ENCODE data around the gene CRYBA2. TPM values are rescaled to one million over a fixed set of nuclear protein-coding genes. Genes with fewer than 3 reads are reported as not detected.

Gene CRYBA2
- total RNA-seq, 2 experiments from 2014 or later, result not detected

- Mint-ChIP-seq H3K9me3 (no peaks in the 10 kb centered on the region), H3K27ac (no peak overlapping the region), H3K4me3 (no peak overlapping the region), H3K36me3 (ENCODE audit: low read depth) (peaks cover 4% of the 10 kb centered on the region), H3K27me3 (peaks cover 74% of the 10 kb centered on the region), H3K4me1 (peaks cover 19% of the 10 kb centered on the region)
- POLR2A ChIA-PET, result interaction anchor here (0.8 kb wide), 1 partner anchor 23 kb away, joined by 3 read pairs; the partner anchor contains the start of gene CDK5R2
- CTCF ChIA-PET, result interaction anchor here (1.0 to 3.2 kb wide), 6 partner anchors 8 to 128 kb away, joined by 3 to 51 read pairs (median 6); partner anchors contain the start of gene CRYBA2
- no peak for DNase-seq
Measured at GRCh38 chr2:218982586-218983262, 10.5 kb downstream of the CRYBA2 start.

- no peak for DNase-seq
- H3K27ac Mint-ChIP-seq, result no peak overlapping the region
- POLR2A ChIA-PET, result interaction anchor here (0.8 to 1.3 kb wide), 2 partner anchors 20 to 23 kb away, joined by 3 to 4 read pairs; partner anchors contain the start of gene CDK5R2
- H3K36me3 Mint-ChIP-seq (ENCODE audit: low read depth), result peaks cover 4% of the 10 kb centered on the region
- CTCF ChIA-PET, result interaction anchor here (0.9 to 3.2 kb wide), 8 partner anchors 9 to 173 kb away, joined by 3 to 51 read pairs (median 4); partner anchors contain the start of gene CRYBA2
- no peak overlapping the region for H3K4me3 Mint-ChIP-seq
- no peaks in the 10 kb centered on the region for H3K9me3 Mint-ChIP-seq
- peaks cover 72% of the 10 kb centered on the region for H3K27me3 Mint-ChIP-seq
- peaks cover 19% of the 10 kb centered on the region for H3K4me1 Mint-ChIP-seq
Measured at GRCh38 chr2:218981881-218982585, 11.2 kb downstream of the CRYBA2 start.

GRCh38 chr2:218981390-218981880, 11.8 kb downstream of the CRYBA2 start:
- ChIA-PET POLR2A (interaction anchor here (1.3 kb wide), 1 partner anchor 20 kb away, joined by 4 read pairs; no protein-coding TSS in a partner anchor), CTCF (interaction anchor here (0.9 to 3.2 kb wide), 8 partner anchors 14 to 174 kb away, joined by 3 to 51 read pairs (median 6); partner anchors contain the start of gene CRYBA2)
- Mint-ChIP-seq H3K4me3 (peak overlapping the region; percentile 38), H3K27ac (no peak overlapping the region), H3K4me1 (peaks cover 19% of the 10 kb centered on the region), H3K27me3 (peaks cover 72% of the 10 kb centered on the region), H3K36me3 (ENCODE audit: low read depth) (peaks cover 4% of the 10 kb centered on the region), H3K9me3 (no peaks in the 10 kb centered on the region)
- no peak for DNase-seq

GRCh38 chr2:218980735-218981389, 12.4 kb downstream of the CRYBA2 start:
- Mint-ChIP-seq H3K27ac (no peak overlapping the region), H3K4me1 (peaks cover 19% of the 10 kb centered on the region), H3K27me3 (peaks cover 72% of the 10 kb centered on the region), H3K4me3 (peak overlapping the region; percentile 38), H3K9me3 (no peaks in the 10 kb centered on the region), H3K36me3 (ENCODE audit: low read depth) (peaks cover 4% of the 10 kb centered on the region)
- DNase-seq, result no peak
- POLR2A ChIA-PET, result interaction anchor here (1.1 to 1.4 kb wide), 4 partner anchors 9 to 129 kb away, joined by 3 to 4 read pairs (median 3); no protein-coding TSS in a partner anchor
- CTCF ChIA-PET, result interaction anchor here (0.6 to 3.2 kb wide), 39 partner anchors 9 to 519 kb away, joined by 3 to 51 read pairs (median 4); partner anchors contain the start of genes CFAP65, CRYBA2 and DNAJB2

GRCh38 chr2:218979846-218980734, 13.1 kb downstream of the CRYBA2 start:
- Mint-ChIP-seq H3K36me3 (ENCODE audit: low read depth) (peaks cover 4% of the 10 kb centered on the region), H3K27ac (no peak overlapping the region), H3K9me3 (no peaks in the 10 kb centered on the region), H3K27me3 (peaks cover 74% of the 10 kb centered on the region), H3K4me1 (peaks cover 19% of the 10 kb centered on the region), H3K4me3 (no peak overlapping the region)
- DNase-seq, result peak; percentile 82
- CTCF ChIA-PET, result interaction anchor here (0.6 to 3.2 kb wide), 46 partner anchors 9 to 1024 kb away, joined by 3 to 51 read pairs (median 4); partner anchors contain the start of genes CDK5R2, CFAP65, CRYBA2 and DNAJB2
- POLR2A ChIA-PET, result interaction anchor here (0.8 to 1.4 kb wide), 4 partner anchors 10 to 128 kb away, joined by 3 read pairs; no protein-coding TSS in a partner anchor

- ChIA-PET POLR2A (no interaction called here), CTCF (interaction anchor here (0.8 to 2.4 kb wide), 7 partner anchors 9 to 99 kb away, joined by 3 to 10 read pairs (median 3); no protein-coding TSS in a partner anchor)
- no peaks in the 10 kb centered on the region for H3K9me3 Mint-ChIP-seq
- H3K27ac Mint-ChIP-seq, result no peak overlapping the region
- no peak overlapping the region for H3K4me3 Mint-ChIP-seq
- no peaks in the 10 kb centered on the region for H3K36me3 Mint-ChIP-seq (ENCODE audit: low read depth)
- H3K4me1 Mint-ChIP-seq, result peaks cover 6% of the 10 kb centered on the region
- H3K27me3 Mint-ChIP-seq, result peaks cover 63% of the 10 kb centered on the region
- no peak for DNase-seq
Measured at GRCh38 chr2:218975060-218975777, 18.0 kb downstream of the CRYBA2 start.

GRCh38 chr2:218970894-218971293, 22.3 kb downstream of the CRYBA2 start:
- Mint-ChIP-seq H3K4me1 (no peaks in the 10 kb centered on the region), H3K27me3 (peaks cover 51% of the 10 kb centered on the region), H3K36me3 (ENCODE audit: low read depth) (no peaks in the 10 kb centered on the region), H3K27ac (no peak overlapping the region), H3K4me3 (no peak overlapping the region), H3K9me3 (no peaks in the 10 kb centered on the region)
- ChIA-PET POLR2A (no interaction called here), CTCF (interaction anchor here (1.0 kb wide), 1 partner anchor 9 kb away, joined by 3 read pairs; no protein-coding TSS in a partner anchor)
- DNase-seq, result no peak

GRCh38 chr2:218964041-218964771, 29.0 kb downstream of the CRYBA2 start:
- POLR2A ChIA-PET, result no interaction called here
- Mint-ChIP-seq H3K27ac (no peak overlapping the region), H3K36me3 (ENCODE audit: low read depth) (no peaks in the 10 kb centered on the region), H3K4me1 (peaks cover 9% of the 10 kb centered on the region), H3K9me3 (no peaks in the 10 kb centered on the region), H3K4me3 (no peak overlapping the region), H3K27me3 (peaks cover 57% of the 10 kb centered on the region)
- CTCF ChIA-PET, result interaction anchor here (2.3 kb wide), 1 partner anchor 16 kb away, joined by 8 read pairs; no protein-coding TSS in a partner anchor
- no peak for DNase-seq

GRCh38 chr2:218963601-218964000, 29.6 kb downstream of the CRYBA2 start:
- Mint-ChIP-seq H3K27ac (no peak overlapping the region), H3K9me3 (no peaks in the 10 kb centered on the region), H3K4me1 (peaks cover 15% of the 10 kb centered on the region), H3K4me3 (no peak overlapping the region), H3K36me3 (ENCODE audit: low read depth) (no peaks in the 10 kb centered on the region), H3K27me3 (peaks cover 60% of the 10 kb centered on the region)
- ChIA-PET CTCF (interaction anchor here (2.3 kb wide), 1 partner anchor 17 kb away, joined by 8 read pairs; no protein-coding TSS in a partner anchor), POLR2A (interaction anchor here (0.6 kb wide), 1 partner anchor 58 kb away, joined by 3 read pairs; no protein-coding TSS in a partner anchor)
- no peak for DNase-seq

- Mint-ChIP-seq H3K9me3 (no peaks in the 10 kb centered on the region), H3K36me3 (ENCODE audit: low read depth) (no peaks in the 10 kb centered on the region), H3K27me3 (peaks cover 63% of the 10 kb centered on the region), H3K4me3 (no peak overlapping the region), H3K27ac (no peak overlapping the region), H3K4me1 (peaks cover 15% of the 10 kb centered on the region)
- DNase-seq, result peak; percentile 61
- ChIA-PET POLR2A (interaction anchor here (0.6 kb wide), 1 partner anchor 58 kb away, joined by 3 read pairs; no protein-coding TSS in a partner anchor), CTCF (interaction anchor here (2.3 kb wide), 1 partner anchor 17 kb away, joined by 8 read pairs; no protein-coding TSS in a partner anchor)
Measured at GRCh38 chr2:218962859-218963492, 30.2 kb downstream of the CRYBA2 start.

Data from activated CD4-positive, alpha-beta memory T cell treated with anti-CD3 and anti-CD28 coated beads, Interleukin-2, amount 10 ng/mL, durations not matched to agents 7 days and 5 days (primary cell).